Nephron (organoid): ENCODE measurements around the gene TMPRSS11A.

Source experiments
- H3K27ac Mint-ChIP-seq, 3 experiments: 2 replicates each; pipeline ENCODE4 v1.8.0; 2020; ENCODE audit warnings: mixed read lengths in 3 of 3, mild to moderate bottlenecking in 2 of 3, moderate library complexity in 1 of 3
- H3K27me3 Mint-ChIP-seq: 2 replicates; pipeline ENCODE4 v1.8.0; 2021; ENCODE audit warnings: low read depth, mild to moderate bottlenecking, moderate library complexity, mixed read lengths
- H3K36me3 Mint-ChIP-seq: 2 replicates; pipeline ENCODE4 v1.8.0; 2020; ENCODE audit warnings: low read depth, mixed read lengths
- H3K4me1 Mint-ChIP-seq: 2 replicates; pipeline ENCODE4 v1.8.0; 2020; ENCODE audit warnings: mixed read lengths
- H3K4me3 Mint-ChIP-seq, 3 experiments: 2 replicates each; pipeline ENCODE4 v1.8.0; 2020; ENCODE audit warnings: mild to moderate bottlenecking in 3 of 3, mixed read lengths in 3 of 3, moderate library complexity in 2 of 3
- H3K9me3 Mint-ChIP-seq: 2 replicates; pipeline ENCODE4 v1.8.0; 2020; ENCODE audit warnings: mixed read lengths
- TF ChIP-seq, protein P1 (sequence below), 3 experiments: fragments of 200-600 bp; sonication (generic); IDR thresholded peaks; one replicate each; pipeline ENCODE4 v1.5.0; 2021; ENCODE audit warnings: antibody characterized with exemption in 3 of 3; ENCODE audit not compliant: unreplicated experiment in 3 of 3

TMPRSS11A gene

DNA sequence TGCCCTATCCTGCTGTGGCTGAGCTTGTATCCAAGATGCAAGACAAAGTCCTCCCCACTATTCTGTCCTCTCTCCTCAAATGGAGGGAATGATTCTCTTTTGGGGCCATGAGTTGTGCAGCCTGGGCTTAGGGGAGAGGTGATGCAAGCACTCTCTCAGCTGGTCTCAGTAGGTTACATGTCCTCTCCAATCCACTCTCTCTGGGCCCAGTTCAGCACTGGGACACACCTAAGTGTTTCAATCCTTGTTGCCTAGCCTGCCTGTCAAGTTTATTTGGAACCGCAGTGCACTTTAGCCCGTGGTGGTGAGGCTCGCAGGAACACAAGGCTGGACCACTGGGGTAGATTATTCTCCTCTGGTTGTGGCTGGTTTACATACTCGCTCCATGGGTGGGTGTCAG, 55.6 kb downstream of the TMPRSS11A start:
- Mint-ChIP-seq H3K27ac (no peak overlapping the region), H3K36me3 (no peaks in the 10 kb centered on the region), H3K9me3 (peaks cover 7% of the 10 kb centered on the region), H3K4me3 (no peak overlapping the region), H3K27me3 (no peaks in the 10 kb centered on the region), H3K4me1 (no peaks in the 10 kb centered on the region)
- TF ChIP-seq, protein P1, sequence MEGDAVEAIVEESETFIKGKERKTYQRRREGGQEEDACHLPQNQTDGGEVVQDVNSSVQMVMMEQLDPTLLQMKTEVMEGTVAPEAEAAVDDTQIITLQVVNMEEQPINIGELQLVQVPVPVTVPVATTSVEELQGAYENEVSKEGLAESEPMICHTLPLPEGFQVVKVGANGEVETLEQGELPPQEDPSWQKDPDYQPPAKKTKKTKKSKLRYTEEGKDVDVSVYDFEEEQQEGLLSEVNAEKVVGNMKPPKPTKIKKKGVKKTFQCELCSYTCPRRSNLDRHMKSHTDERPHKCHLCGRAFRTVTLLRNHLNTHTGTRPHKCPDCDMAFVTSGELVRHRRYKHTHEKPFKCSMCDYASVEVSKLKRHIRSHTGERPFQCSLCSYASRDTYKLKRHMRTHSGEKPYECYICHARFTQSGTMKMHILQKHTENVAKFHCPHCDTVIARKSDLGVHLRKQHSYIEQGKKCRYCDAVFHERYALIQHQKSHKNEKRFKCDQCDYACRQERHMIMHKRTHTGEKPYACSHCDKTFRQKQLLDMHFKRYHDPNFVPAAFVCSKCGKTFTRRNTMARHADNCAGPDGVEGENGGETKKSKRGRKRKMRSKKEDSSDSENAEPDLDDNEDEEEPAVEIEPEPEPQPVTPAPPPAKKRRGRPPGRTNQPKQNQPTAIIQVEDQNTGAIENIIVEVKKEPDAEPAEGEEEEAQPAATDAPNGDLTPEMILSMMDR (IDR thresholded peaks at IDR 0.05; ENCODE audit: unreplicated experiment in 3 of 3), result no peak

DNA sequence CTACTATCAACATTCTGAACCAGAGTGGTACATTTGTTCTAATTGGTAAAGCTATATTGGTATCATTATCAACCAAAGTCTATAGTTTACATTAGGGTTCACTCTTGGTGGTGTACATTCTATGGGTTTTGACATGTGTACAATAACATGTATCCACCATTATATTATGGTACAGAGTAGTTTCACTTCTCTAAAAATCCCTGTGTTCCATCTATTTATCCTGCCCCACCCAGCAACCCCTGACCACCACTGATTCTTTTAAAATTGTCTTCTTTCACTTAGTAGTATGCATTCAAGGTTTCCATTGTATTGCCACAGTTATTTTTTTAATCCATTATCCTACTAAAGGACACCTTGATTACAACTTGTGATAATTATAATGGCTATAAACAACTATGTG, 64.2 kb downstream of the TMPRSS11A start:
- TF ChIP-seq, protein P1 (IDR thresholded peaks at IDR 0.05; ENCODE audit: unreplicated experiment in 3 of 3), result no peak
- H3K27ac Mint-ChIP-seq, result no peak overlapping the region
- H3K4me3 Mint-ChIP-seq, result no peak overlapping the region
- no peaks in the 10 kb centered on the region for H3K36me3 Mint-ChIP-seq
- H3K27me3 Mint-ChIP-seq, result no peaks in the 10 kb centered on the region
- H3K4me1 Mint-ChIP-seq, result no peaks in the 10 kb centered on the region
- H3K9me3 Mint-ChIP-seq, result peaks cover 3% of the 10 kb centered on the region

DNA sequence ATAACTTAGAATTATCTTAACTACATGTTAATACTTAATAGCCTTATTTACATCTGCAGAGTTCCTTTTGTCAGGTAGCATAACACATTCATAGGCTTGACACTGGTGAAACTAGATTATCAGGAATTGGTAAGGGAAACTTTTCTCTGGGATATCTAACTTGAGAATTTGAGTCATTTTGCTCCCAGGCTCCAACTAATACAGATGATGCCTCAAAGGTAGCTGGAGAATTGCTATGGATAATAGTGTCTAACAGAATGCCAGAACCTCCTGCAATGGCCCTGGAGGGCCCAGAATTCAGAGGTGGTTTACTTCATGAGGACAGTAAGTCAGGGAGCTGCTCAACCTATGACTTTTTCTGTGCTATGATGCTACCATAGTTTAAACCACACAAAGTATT, 65.6 kb downstream of the TMPRSS11A start:
- Mint-ChIP-seq H3K27me3 (no peaks in the 10 kb centered on the region), H3K9me3 (no peaks in the 10 kb centered on the region), H3K36me3 (no peaks in the 10 kb centered on the region), H3K4me1 (no peaks in the 10 kb centered on the region), H3K27ac (no peak overlapping the region), H3K4me3 (no peak overlapping the region)
- TF ChIP-seq, protein P1 (IDR thresholded peaks at IDR 0.05; ENCODE audit: unreplicated experiment in 3 of 3), result no peak

DNA sequence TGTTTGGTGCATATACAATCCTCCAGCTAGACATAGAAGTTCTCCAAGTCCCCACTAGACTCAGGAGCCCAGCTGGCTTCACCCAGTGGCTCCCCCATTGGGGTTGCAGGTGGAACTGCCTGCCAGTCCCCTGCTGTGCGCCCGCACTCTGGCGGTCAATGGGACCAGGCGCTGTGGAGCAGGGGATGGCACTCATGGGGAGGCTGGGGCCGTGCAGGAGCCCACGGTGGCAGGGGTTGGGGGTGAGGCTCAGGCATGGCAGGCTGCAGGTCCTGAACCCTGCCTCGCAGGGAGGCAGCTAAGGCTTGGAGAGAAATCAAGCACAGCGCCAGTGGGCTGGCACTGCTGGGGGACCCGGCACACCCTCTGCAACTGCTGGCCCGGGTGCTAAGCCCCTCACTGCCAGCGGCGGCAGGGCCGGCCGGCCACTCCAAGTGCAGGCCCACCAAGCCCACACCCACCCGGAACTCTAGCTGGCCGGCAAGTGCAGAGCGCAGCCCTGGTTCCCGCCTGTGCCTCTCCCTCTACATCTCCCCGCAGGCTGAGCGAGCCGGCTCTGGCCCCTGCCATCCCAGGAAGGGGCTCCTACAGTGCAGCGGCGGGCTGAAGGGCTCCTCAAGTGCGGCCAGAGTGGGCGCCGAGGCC, 66.8 kb downstream of the TMPRSS11A start:
- Mint-ChIP-seq H3K36me3 (no peaks in the 10 kb centered on the region), H3K4me3 (no peak overlapping the region), H3K9me3 (no peaks in the 10 kb centered on the region), H3K4me1 (no peaks in the 10 kb centered on the region), H3K27me3 (no peaks in the 10 kb centered on the region), H3K27ac (no peak overlapping the region)
- TF ChIP-seq, protein P1 (IDR thresholded peaks at IDR 0.05; ENCODE audit: unreplicated experiment in 3 of 3), result no peak

DNA sequence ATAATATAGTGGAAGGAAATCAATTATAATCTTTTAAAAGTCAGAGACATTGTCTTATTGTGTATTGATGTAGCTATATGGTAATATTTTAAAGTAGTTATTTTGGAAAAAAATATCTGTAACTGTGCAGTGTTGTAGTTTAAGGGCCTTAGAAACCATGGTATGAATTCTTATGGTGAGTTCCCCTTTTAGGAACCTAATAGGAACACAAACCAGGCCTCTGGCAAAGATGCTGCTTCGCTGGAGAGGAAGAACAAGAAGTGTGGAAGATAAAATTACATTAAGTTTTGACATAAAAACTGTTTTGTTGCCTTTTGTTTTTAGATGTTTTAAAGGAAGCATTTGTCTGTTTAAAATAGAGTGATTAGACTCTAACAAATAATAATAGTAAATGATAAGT, 68.6 kb downstream of the TMPRSS11A start:
- Mint-ChIP-seq H3K9me3 (peaks cover 5% of the 10 kb centered on the region), H3K27ac (no peak overlapping the region), H3K4me1 (no peaks in the 10 kb centered on the region), H3K36me3 (no peaks in the 10 kb centered on the region), H3K4me3 (no peak overlapping the region), H3K27me3 (no peaks in the 10 kb centered on the region)
- TF ChIP-seq, protein P1 (IDR thresholded peaks at IDR 0.05; ENCODE audit: unreplicated experiment in 3 of 3), result no peak

DNA sequence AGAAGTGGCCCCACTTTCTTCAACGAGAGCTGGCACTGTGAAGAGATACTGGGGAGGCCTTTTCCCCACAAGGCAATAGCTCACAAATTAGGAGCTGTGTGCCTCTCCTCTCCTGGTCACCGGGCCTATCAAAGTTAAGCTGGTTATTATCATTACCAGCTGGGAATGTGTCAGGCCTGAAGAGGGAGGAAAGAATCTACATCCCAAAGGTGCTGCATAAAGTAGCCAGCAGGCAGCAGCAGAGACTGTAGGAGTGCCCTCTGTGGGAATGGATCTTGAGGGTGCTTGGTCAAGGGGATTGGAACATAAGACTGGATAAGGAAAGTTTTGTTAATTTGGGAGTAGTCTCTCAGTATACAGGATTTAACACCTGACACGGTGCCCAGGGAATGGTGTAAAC, 70.4 kb downstream of the TMPRSS11A start:
- Mint-ChIP-seq H3K9me3 (peaks cover 5% of the 10 kb centered on the region), H3K4me3 (no peak overlapping the region)

More for the DNA sequence above, 70.4 kb downstream of the TMPRSS11A start:
- H3K27ac Mint-ChIP-seq, result no peak overlapping the region
- TF ChIP-seq, protein P1 (IDR thresholded peaks at IDR 0.05; ENCODE audit: unreplicated experiment in 3 of 3), result no peak
- no peaks in the 10 kb centered on the region for H3K4me1 Mint-ChIP-seq
- H3K27me3 Mint-ChIP-seq, result no peaks in the 10 kb centered on the region
- H3K36me3 Mint-ChIP-seq, result no peaks in the 10 kb centered on the region
